Stimulated activated CD4-positive, alpha-beta T cell treated with anti-CD3 and anti-CD28 coated beads, Interleukin-4, amount 100 ng/mL, for 48 hours (primary cell): ENCODE measurements around the gene PLLP.

ENCODE experiments used
- DNase-seq, 2 donors: peaks; one replicate each; pipeline ENCODE4 v3.0.0-alpha.2; 2020; ENCODE audit warnings: low read depth in 2 of 2

PLLP gene

DNA sequence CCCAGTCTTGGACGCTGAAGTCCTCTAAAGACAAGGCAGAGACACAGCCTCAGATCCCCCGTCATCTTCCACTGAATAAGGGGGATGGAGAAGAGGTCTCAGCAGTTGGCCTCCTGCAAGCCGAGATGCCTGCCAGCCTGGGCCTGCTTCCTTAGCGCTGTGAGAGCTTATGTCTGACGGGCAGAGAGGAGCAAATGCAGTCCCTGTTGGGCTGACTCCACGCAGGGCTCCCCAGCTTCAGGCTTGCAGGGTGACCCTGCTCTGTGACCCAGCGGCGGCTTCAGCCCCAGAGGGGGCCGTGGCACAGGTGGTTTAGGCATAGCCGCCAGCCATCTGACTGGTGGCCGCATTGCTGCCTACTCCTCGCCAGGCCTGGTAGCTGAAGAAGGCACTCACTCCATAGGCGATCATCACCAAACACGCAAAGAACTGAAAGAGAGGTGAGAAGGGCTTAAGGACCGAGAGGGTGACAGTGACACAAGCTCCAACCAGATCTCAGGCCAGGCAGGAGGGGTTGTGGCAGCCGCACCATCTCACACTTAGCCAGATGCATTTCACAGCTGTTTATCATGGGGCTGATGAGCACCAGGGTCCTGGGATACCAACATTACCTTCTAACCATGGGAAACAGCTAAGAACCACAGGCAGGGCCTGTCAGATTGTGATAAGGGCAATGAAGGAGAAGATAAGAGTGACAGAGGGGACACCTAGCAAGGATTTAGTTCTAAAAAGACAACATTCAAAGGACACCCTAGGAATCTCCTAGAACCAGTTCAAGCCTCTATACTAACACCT is 27.7 kb downstream of the PLLP start:
- no peak for DNase-seq

DNA sequence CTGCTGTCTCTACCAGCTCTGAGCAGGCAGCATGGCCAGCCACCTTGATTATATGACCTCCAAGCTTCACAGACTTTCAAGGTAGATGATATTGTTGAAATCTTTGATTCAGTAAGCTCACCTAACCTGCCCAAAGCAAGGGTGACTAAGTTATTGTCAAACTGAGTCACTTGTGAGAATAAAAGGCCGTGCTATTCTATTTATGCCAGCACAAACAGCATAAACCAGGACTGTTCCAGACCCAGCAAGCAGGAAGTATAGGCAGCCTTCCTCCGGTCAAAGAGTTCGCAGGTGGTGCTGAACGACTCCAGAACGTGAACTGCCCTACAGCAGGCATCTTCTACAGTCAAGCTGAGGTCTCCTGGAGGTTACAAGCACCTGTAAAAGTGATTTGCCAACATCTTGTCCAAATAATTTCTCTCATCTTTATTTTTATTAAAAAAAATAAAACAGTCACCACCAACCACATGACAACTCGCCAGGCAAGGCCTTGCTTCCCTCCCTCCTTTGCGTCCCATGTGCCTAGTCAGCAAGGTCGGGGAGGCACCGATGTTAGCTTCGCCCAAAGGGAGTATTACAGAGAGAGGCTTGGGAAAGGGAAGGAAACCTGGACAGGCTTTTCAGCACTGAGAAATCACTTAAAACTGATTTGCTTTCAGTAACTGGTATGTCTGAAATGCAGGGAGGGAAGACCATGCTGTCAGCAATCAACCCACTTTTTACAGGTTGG is 28.6 kb downstream of the PLLP start:
- DNase-seq = no peak

GRCh38 chr16:57253466-57253865 is 31.0 kb downstream of the PLLP start:
- DNase-seq = no peak

DNA sequence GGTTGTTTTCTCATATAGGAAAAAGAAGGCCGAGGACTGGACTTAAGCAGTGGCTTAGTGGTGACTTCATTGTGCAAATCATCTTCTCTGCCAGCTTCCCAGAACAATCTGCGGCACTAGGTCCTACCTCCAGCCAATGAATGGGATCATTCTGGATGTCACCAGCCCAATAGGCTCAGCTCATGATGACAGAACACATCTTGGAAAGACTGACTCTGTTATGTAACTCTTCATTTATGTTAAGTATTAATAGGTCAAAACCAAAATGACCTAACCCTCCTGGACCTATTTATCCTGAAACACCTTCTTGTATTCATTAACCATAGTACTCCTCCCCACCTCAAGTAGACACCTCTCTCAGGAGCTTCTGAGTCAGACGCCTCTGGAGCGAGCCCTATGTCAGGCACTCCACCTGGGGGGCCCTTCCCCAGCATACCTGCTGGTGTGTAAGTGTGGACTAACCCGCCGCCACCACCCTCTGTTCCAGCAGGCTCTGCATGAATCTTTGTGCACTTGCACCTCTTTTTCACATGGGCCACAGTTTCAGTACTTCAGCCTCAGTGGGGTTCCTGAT is 32.2 kb downstream of the PLLP start:
- no peak for DNase-seq

- no peak for DNase-seq
Observed at GRCh38 chr16:57251352-57251751, 33.1 kb downstream of the PLLP start.

- DNase-seq = peak in 1 of 2 donors; percentile 13
Observed at GRCh38 chr16:57245472-57246113, 38.9 kb downstream of the PLLP start.

DNA sequence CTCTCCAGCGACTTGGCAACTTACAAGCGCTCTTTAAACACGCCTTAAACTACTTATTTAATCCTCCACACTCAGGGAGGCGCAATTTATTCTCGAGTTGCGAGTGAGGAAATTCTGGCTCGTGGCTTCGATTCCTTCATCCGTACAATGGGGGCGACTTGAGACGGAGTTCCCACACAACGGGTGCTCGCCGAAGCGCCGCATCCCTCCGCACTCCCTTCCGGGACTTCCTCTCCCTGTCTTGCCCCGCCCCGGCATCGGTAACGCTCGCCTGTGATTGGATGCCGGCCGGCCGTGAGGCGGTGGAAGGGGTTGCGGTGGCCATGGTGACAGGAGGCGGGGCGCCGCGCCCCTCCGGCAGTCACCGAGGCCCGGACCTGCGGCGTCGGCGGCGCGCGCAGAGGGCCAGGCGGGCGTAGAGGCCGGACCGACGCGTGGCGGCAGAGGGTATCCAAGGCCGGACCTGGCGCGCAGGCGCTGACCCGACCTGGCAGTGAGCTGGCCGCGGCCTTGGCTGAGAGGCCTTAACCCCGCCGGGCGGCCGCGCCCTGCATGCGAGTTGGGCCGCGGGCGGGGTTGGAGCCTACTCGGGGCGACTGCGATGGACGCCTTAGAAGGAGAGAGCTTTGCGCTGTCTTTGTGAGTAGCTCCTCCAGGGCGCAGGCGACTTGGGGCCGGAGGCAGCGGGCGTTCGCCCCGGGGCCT is 39.6 kb downstream of the PLLP start, which contains the start of gene ARL2BP:
ARL2BP (plus strand) TSS at position 493 of the 705 bp plus-strand sequence; CDS start at position 602, 109 bp downstream.
- DNase-seq = peak; percentile 94 to 99

- DNase-seq = no peak
Observed at GRCh38 chr16:57244463-57244766, 40.1 kb downstream of the PLLP start.

DNA sequence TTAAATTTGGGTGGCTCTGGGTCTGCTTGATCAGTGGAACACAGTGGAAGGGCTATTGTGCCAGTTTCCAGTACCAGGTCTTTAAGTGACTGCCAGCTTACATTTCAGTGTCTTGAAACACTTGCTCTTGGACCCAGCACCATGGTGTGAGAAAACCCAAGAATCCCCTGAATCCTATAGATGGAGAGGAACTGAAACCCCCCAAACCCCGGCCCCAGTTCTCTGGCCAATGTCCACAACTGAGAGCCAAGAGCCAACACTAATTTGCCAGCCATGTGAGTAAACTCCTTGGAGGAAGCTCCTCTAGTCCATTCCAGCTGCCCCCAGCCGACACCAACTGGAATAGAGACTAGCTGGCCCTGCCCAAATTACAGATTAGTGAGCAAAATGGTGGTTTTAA is 41.8 kb downstream of the PLLP start:
- DNase-seq = no peak

GRCh38 chr16:57240851-57241250 is 43.6 kb downstream of the PLLP start:
- DNase-seq = no peak

- no peak for DNase-seq
Observed at GRCh38 chr16:57239107-57239506, 45.4 kb downstream of the PLLP start.

DNA sequence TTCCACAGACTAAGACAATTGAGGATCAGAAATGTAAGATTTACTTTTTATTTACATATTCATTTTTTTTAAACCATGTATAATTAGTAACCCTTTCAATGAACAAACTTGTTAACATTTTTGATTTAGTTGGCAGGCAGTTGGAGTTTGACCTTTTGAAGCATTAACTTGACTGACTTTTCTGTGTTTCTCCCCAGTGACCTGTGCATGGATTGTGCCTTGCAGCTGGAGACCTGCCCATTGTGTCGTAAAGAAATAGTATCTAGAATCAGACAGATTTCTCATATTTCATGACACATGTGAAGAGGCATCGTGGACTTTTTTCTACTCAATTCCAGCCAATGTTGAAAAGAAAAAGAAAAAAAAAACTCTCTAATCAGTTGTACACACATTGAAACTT is 45.8 kb downstream of the PLLP start:
- DNase-seq = no peak

- DNase-seq = no peak
Observed at GRCh38 chr16:57236022-57236350, 48.5 kb downstream of the PLLP start.

DNA sequence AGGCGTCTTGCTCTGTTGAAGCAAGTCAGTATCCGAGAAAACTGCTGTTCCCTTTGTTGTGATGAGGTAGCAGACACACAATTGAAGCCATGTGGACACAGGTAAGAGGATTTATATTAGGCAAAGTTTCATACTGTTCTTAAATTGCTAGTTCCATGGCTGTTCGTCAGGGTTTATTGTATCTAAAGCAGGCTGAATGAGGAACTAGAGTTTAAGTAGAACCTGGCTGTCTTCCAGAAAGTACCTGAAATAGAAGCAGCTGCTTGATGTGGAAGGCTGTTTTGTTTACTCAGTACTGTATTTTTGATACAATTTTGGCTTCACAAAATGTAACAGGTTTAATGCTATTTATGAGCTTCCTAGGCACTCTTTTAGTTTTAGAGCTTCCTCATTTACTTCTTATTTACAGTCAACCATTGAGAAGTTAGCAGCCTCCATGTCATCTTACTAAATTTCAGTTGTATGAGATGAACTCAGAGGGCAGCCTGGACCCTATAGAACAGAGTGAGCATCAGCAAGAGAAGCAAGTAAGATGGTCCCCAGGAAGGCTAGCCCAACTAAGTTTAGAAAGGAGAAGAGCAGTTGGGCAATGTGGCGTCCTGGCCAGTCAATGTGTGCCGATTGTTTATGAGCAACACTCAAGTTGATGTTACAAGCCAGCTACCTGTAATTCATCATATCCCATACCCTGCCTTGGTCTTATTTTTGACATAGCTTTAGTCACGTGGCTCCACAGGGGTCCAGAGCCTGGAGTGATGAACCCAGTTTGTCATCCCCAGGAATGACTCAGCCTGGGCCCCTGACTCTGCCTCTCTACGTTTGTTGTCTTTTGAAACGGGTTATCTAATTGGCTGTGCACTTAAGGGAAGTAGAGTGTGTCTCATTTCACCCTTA is 49.1 kb downstream of the PLLP start:
- DNase-seq = peak in 1 of 2 donors; percentile 20

GRCh38 chr16:57234707-57235092 is 49.8 kb downstream of the PLLP start:
- no peak for DNase-seq

GRCh38 chr16:57233944-57234706 is 50.3 kb downstream of the PLLP start:
- no peak for DNase-seq

- DNase-seq = no peak
Observed at GRCh38 chr16:57231821-57232350, 52.6 kb downstream of the PLLP start.

- DNase-seq = no peak
Observed at GRCh38 chr16:57229079-57229478, 55.4 kb downstream of the PLLP start.

DNA sequence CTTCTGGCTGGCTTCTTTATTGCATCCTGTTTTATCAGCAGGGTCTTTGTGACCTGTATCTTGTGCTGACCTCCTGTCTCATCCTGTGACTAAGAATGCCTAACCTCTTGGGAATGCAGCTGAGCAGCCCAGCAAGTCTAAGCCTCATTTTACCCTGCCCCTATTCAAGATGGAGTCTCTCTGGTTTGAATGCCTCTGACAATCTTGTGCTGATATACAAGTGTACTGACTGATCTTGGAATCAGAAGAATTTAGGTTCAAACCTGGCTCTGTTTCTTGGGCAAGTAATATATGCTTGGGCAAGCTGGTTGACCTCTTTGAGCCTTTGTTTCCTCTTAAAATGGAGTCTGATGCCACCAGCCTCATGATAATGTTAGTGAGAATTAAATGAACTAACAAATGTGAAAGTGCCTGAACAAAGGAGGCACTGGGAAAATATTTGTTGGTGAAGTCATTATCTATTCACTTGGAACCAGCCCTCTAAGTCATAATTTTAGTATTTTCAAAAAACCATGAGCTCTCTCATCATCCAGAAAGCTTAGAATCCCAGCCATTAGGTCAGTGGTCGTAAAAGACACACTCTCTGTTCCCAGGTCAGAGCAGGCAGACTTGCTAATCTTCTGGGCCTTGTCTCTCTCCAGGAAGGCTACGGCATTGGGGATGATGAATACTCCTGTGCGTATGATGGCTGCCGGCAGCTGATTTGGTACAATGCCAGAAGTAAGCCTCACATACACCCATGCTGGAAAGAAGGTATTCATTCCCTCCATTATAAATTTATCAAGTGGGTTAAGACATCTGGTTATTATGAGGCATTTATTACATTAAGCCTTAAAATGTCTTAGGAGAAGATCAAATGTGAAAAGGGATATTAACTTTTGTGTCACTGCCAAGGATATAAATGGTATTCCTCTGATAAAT is 57.5 kb downstream of the PLLP start:
- no peak for DNase-seq
